ENCODE results near the gene BCL2L14. TPM values are rescaled to one million over a fixed set of nuclear protein-coding genes. Genes with fewer than 3 reads are reported as not detected.
"Not testable (repeated sequence)": the region's sequence is repeated elsewhere in the genome, so short reads cannot be mapped to it uniquely, and the experiment has no call there.

Gene BCL2L14
- polyA plus RNA-seq, 12 donors: 0.09 to 0.74 (median 0.23) TPM; not detected in 3

DNA sequence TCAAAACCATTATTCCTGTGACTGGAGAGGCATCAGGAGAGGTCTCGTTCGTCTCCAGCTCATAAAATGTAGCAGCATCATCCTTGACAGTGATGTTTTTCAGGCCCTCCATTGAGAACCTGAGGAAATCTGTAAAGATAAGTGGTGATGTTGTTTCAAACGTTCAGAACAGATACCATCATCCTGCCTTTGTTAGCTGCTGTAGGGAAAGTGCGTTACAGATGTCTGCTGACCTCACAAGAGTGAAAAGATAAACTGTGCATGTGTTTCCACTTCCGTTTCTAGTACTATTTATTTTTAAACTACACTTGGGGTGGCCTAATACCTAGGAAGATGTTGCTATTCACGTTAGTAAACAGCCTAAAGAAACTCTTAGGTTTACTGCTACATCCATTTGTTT lies 28.4 kb downstream of the BCL2L14 start:
- no peak for DNase-seq

- no peak for DNase-seq
Measured at GRCh38 chr12:12107678-12108077, 36.9 kb downstream of the BCL2L14 start.

DNA sequence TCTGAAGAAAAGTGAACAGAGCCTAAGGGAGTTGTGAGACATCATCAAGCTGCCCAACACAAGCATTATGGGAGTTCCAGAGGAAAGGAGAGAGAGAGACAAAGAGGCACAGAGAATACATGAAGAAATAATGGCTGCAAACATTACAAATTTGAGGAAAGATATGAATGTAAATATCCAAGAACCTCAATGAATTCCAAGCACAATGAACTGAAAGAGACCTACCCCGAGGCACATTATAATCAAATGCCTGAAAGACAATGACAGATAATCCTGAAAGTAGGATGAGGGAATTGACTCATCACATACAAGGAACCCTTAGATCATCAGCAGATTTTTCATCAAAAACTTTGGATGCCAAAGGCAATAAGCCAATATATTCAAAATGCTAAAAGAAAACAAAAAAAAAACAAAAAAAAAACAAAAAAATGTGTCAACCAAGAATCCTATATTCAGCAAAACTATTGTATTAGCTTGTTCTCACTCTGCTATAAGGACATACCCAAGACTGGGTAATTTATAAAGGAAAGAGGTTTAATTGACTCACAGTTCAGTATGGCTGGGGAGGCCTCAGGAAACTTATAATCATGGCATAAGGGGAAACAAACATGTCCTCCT lies 37.8 kb downstream of the BCL2L14 start:
- DNase-seq: no peak

- not testable (repeated sequence) for DNase-seq
Measured at GRCh38 chr12:12110923-12111555, 40.3 kb downstream of the BCL2L14 start.

DNA sequence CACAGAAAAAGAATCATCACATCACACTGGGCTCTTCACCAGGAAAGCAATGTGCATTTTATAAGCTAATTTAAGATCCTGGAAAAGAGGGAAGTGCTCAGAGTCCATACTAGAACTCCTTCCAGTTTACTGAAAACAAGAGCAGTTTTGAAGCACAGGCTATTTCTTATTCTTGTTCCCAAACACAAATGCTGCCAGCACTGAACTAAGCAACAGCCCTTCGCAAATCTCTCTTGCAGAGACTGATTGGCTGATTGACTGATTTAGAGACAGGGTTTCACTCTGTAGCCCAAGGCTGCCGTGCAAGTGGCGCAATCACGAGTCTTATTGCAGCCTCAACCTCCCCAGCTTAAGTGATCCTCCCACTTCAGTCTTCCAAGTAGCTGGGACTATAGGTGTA lies 44.8 kb downstream of the BCL2L14 start:
- peak; percentile 10 for DNase-seq

DNA sequence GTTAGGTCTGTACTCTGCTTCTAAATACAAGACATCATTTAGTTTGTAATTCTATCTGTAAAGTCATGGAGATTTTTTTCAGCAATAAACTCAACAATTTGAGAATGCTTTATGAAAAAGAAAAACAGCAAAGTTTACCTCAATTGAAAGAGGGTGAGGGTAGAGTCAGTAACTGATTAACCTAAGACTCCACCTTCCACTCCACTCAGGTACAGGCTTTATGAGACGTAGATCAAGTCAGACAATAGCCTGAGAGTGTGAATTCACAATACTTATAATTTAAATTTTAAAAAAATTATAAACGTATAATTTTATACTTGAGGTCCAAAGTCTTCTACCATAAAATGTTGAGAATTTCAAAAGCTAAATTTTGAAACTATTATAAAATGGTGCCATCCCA lies 45.9 kb downstream of the BCL2L14 start:
- no peak for DNase-seq

DNA sequence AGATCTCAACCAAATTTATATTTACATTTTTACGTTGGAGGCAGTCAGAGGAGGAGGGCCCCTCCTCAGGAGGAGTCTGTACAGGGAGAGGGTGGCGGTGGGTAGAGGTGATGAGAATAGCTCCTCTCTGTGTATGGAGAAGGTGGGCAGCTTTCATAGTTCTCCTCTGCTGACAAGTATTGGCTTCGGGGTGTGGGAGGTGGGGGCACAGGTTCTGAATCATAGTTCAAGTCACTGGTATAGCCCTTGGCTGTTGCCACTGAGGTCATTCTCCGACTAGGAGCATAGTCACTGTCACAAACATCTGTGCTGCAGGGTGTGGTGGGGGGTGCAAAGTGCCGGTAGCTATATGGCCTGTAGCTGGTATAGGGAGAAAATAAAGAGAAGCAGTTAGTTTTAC lies 50.3 kb downstream of the BCL2L14 start:
- no peak for DNase-seq

DNA sequence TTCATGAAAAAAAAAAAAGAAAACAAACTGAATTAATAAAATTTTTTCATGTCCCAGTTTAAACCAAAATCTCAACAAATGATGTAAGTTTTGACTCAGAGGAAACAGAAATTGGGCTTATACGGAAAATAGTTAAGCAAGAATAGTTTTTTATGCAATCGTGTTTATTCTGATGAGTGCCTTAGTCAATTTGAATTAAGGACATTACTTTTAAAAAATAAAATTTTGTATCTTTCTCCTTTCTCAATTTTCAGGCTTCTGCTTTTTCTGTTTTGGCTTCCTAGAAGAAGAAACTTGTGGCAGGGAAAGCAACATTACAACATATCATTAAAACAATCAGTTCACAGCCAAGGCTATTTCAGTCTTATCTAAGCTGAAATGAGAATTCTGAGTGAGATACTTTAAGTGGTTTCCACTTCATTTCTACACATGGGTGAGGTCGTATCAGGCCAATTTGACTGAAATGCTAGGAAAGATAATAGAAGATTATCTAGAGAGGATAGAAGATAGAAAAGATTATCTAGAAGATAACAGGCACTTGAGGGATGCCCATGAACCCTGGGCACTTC lies 52.4 kb downstream of the BCL2L14 start:
- DNase-seq: no peak

DNA sequence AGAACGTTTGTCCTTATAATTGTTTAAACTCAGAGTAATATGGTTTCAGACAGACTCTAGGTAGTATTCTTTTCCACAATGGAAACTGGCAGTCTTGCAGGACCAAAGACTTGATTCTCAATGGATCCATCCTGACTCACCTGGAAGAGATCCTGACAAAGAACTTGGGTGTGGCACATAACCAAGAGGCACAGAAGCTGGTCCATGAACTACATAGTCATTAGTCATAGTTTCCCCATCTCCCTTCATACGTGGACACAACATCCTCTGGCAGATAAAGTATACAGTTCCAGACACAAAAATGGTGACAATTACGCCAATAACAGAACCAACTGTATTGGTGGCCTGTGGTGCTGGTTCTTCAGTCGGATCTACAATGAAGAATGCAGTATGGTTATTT lies 55.8 kb downstream of the BCL2L14 start:
- no peak for DNase-seq

DNA sequence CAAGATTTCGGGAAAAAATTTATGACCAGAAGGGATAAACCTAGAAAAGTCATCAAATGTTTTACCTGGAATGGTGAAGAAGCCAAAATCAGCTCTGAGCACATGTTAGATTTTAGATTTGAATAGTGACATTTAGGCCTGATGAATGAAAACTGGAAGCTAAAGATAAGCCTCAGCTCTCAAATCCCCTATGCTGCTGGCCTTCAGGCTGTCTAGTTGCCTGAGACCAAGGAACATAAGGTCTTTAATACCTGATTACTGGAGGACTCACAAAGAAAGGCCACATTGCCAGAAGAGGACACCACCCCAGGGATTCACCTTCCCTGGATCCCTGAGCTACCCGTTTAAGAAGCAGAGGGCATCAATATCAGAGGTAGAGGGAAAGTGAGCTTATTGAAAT lies 56.6 kb downstream of the BCL2L14 start:
- DNase-seq: no peak

- no peak for DNase-seq
Measured at GRCh38 chr12:12128670-12129069, 57.9 kb downstream of the BCL2L14 start.

- no peak for DNase-seq
Measured at GRCh38 chr12:12133259-12133658, 62.5 kb downstream of the BCL2L14 start.

DNA sequence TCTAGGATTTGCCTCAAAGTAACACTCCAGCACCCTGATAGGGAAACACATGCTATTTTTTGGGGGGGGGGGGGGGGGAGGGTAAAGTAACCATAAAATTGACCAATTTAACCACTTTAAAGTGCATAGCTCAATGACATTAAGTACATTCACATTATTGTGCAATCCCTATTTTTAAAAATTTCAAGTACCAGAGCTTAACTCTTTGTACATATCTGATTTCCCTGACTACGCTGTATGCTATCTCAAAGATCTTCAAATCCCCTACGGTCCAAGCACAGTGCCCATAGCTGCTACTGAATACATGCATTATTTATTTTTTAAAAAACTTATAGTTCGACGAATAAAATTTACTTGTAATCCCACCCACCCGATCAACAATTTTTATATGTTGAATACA lies 63.0 kb downstream of the BCL2L14 start:
- DNase-seq: no peak

DNA sequence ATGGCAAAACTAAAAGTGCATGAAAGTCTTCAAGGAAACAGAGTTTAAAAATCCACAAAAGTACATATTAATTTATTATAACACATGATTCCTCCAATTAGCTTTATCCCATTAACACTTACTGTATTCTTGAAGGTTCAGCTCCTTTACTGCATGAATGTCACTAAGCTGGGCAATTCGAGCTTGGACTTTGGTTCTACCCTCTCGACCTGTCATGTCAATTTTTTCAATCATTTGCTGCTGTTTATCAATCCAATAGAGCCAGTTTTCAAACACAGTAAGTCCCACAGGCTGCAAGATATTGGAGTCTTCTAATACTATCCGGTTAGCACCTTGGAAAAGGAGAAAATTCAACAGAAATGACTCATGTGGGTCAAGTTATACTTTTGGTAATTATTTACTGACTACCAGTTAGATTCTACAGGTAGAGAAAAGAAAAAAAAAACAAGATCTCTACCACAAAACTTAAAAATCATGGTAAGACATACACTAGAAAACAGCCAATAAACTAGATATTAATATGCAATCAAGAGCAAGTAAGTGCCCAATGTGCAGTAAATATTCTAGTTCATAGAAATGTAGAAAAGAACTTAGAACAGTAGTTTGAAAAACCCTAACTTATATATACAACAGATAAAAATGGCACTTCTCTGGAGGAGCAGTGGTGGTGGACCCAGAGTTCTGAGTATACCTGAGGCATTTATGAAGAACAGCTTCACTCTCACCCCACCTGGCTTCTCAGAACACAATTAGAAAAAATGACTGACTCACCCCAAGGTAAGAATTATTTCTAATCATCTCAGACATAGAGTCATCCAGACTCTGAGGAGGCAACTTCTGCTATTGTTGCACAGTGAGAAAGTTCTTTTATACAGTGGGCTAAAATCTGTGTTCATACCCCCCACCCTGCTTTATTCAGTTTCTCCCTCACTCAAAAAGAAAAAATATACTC lies 67.7 kb downstream of the BCL2L14 start:
- DNase-seq: no peak

GRCh38 chr12:12141000-12141399 lies 70.3 kb downstream of the BCL2L14 start:
- no peak for DNase-seq

DNA sequence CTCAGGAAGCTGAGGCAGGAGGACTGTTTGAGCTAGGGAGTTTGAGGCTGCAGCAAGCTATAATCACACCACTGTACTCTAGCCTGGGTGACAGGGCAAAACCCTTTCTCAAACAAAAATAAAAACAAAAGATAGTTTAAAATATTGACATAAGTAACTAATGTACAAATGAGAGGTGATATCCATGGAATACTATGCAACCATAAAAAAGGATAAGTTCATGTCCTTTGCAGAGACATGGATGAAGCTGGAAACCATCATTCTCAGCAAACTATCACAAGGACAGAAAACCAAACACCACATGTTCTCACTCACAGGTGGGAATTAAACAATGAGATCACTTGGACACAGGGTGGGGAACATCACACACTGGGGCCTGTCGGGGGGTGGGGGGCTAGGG lies 73.8 kb downstream of the BCL2L14 start:
- DNase-seq: not testable (repeated sequence)

GRCh38 chr12:12147111-12147510 lies 76.4 kb downstream of the BCL2L14 start:
- no peak for DNase-seq

Other genes starting within 250 kb of the BCL2L14 start
- 10 to 100 TPM in 11 of 12 donors, not detected in 1; 31.1 to 83.3 (median 35.8) TPM for gene LRP6, start 196.1 kb downstream of the BCL2L14 start, polyA plus RNA-seq (ENCODE audit: insufficient read length in 12 of 12)

Measured in muscle of arm (tissue), 12 donors.